DOHH2 (cell line): ENCODE results near the gene PM20D1.

Source experiments
- H3F3A ChIP-seq: fragments of 200-600 bp; sonication (generic), shearing (Covaris generic); 2 replicates; pipeline ENCODE4 v1.6.0; 2016; ENCODE audit warnings: antibody characterized with exemption, mild to moderate bottlenecking; ENCODE audit not compliant: control insufficient read depth, insufficient read depth
- H3K27ac ChIP-seq: fragments of 200-600 bp; sonication (generic); 2 replicates; pipeline ENCODE4 v1.5.1; 2014; ENCODE audit warnings: low read depth, mild to moderate bottlenecking, low read length, moderate library complexity
- H3K27me3 ChIP-seq: fragments of 200-600 bp; sonication (generic); 2 replicates; pipeline ENCODE4 v1.6.1; 2014; ENCODE audit warnings: mild to moderate bottlenecking, low read length, mixed read lengths; ENCODE audit not compliant: control insufficient read depth
- H3K36me3 ChIP-seq: fragments of 200-600 bp; sonication (generic); 2 replicates; pipeline ENCODE4 v1.6.1; 2014; ENCODE audit warnings: mild to moderate bottlenecking, low read length, moderate library complexity, mixed read lengths; ENCODE audit not compliant: control insufficient read depth
- H3K4me1 ChIP-seq: fragments of 200-600 bp; sonication (generic); 2 replicates; pipeline ENCODE4 v1.6.1; 2014; ENCODE audit warnings: mild to moderate bottlenecking, low read length, mixed read lengths; ENCODE audit not compliant: control insufficient read depth
- H3K4me2 ChIP-seq: fragments of 200-600 bp; sonication (generic); 2 replicates; pipeline ENCODE4 v1.6.0; 2014; ENCODE audit warnings: mild to moderate bottlenecking, low read length, moderate library complexity
- H3K4me3 ChIP-seq: fragments of 200-600 bp; sonication (generic); 2 replicates; pipeline ENCODE4 v1.5.1; 2014; ENCODE audit warnings: mild to moderate bottlenecking, low read length, mixed read lengths
- H3K79me2 ChIP-seq: fragments of 200-600 bp; sonication (generic); 2 replicates; pipeline ENCODE4 v1.6.1; 2014; ENCODE audit warnings: mild to moderate bottlenecking, low read length, mixed read lengths; ENCODE audit not compliant: control insufficient read depth
- H3K9me2 ChIP-seq: fragments of 200-600 bp; sonication (generic); replicated peaks from 2 replicates; pipeline ENCODE4 v1.6.1; 2014; ENCODE audit warnings: mild to moderate bottlenecking, low read length, mixed read lengths; ENCODE audit not compliant: control insufficient read depth
- H3K9me3 ChIP-seq: fragments of 200-600 bp; sonication (generic); 2 replicates; pipeline ENCODE4 v1.6.1; 2014; ENCODE audit warnings: antibody characterized with exemption, low read length, mixed read lengths; ENCODE audit not compliant: control insufficient read depth, insufficient read depth
- H4K20me1 ChIP-seq: fragments of 200-600 bp; sonication (generic); 2 replicates; pipeline ENCODE4 v1.6.0; 2014; ENCODE audit warnings: low read depth, mild to moderate bottlenecking, antibody characterized with exemption, low read length, moderate library complexity; ENCODE audit not compliant: control insufficient read depth, insufficient read depth
- EZH2phosphoT487 ChIP-seq: fragments of 200-600 bp; sonication (generic); IDR thresholded peaks from 2 replicates; pipeline ENCODE4 v1.6.1; 2017; ENCODE audit warnings: borderline replicate concordance, mild to moderate bottlenecking, antibody characterized with exemption, low read length, moderate library complexity, mixed read lengths
- TF ChIP-seq, protein P1 (sequence below): fragments of 200-600 bp; sonication (generic); IDR thresholded peaks from one replicate; pipeline ENCODE4 v1.5.1; 2014; ENCODE audit warnings: antibody characterized with exemption, mild to moderate bottlenecking, low read depth, low read length; ENCODE audit not compliant: poor library complexity, severe bottlenecking

PM20D1 gene

DNA sequence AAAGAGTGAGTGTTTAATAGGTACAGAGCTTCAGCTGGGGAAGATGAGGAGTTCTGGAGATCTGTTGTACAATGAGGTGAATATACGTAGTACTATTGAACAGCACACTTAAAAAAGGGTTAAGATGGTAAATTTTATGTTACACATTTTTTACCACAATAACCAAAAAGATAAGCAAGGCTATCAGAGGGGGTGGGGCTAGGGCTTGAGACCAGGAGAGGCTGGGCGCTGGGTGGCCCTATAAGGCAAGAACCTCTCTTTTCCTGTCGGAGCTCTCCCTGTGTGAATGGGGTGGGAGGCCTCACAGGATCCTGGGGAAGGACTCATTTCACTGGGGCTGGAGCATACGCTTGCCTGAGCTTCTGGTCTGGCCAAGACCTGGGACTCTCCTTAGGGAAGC lies 45.9 kb downstream of the PM20D1 start:
- no peaks in the 10 kb centered on the region for H3K27me3 ChIP-seq
- no peaks in the 10 kb centered on the region for H3K9me2 ChIP-seq
- no peaks in the 10 kb centered on the region; the same call in 1 of the 2 replicates for H4K20me1 ChIP-seq
- peaks cover 21% of the 10 kb centered on the region for H3K4me1 ChIP-seq
- H3K79me2 ChIP-seq = peaks cover 59% of the 10 kb centered on the region
- no peak for TF ChIP-seq EZH2phosphoT487
- TF ChIP-seq, protein P1, sequence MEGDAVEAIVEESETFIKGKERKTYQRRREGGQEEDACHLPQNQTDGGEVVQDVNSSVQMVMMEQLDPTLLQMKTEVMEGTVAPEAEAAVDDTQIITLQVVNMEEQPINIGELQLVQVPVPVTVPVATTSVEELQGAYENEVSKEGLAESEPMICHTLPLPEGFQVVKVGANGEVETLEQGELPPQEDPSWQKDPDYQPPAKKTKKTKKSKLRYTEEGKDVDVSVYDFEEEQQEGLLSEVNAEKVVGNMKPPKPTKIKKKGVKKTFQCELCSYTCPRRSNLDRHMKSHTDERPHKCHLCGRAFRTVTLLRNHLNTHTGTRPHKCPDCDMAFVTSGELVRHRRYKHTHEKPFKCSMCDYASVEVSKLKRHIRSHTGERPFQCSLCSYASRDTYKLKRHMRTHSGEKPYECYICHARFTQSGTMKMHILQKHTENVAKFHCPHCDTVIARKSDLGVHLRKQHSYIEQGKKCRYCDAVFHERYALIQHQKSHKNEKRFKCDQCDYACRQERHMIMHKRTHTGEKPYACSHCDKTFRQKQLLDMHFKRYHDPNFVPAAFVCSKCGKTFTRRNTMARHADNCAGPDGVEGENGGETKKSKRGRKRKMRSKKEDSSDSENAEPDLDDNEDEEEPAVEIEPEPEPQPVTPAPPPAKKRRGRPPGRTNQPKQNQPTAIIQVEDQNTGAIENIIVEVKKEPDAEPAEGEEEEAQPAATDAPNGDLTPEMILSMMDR = no peak
- H3K4me2 ChIP-seq = no peak overlapping the region
- no peak overlapping the region for H3K4me3 ChIP-seq
- no peaks in the 10 kb centered on the region for H3K9me3 ChIP-seq
- peaks cover 51% of the 10 kb centered on the region for H3K36me3 ChIP-seq
- no peaks in the 10 kb centered on the region; the same call in 1 of the 2 replicates for H3F3A ChIP-seq
- no peak overlapping the region for H3K27ac ChIP-seq

DNA sequence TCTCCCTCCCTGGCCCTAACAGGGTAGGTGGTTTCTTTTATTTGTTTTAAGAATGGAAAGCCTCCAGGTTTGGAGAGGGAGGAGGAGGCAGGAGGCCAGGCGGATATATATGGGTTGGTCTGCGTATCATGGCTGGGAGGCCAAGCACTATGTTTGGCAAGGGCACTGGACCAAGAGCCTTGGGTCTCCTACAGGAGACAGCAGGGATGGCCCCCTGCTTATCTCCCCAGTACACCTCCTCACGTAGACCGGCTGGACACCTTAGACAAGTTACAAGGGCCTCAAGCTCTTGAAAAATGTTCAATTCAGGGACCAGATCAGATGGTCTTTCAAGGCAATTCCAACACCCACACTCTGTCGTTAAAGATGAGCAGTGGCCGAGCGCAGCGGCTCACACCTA lies 47.9 kb downstream of the PM20D1 start:
- H3K36me3 ChIP-seq = peaks cover 57% of the 10 kb centered on the region
- TF ChIP-seq EZH2phosphoT487 = no peak
- TF ChIP-seq, protein P1 = no peak
- H3K27me3 ChIP-seq = no peaks in the 10 kb centered on the region
- no peak overlapping the region for H3K4me3 ChIP-seq
- H4K20me1 ChIP-seq = no peaks in the 10 kb centered on the region; the same call in 1 of the 2 replicates
- no peaks in the 10 kb centered on the region; the same call in 1 of the 2 replicates for H3F3A ChIP-seq
- H3K79me2 ChIP-seq = peaks cover 44% of the 10 kb centered on the region
- H3K4me2 ChIP-seq = no peak overlapping the region
- H3K4me1 ChIP-seq = peaks cover 14% of the 10 kb centered on the region
- H3K27ac ChIP-seq = no peak overlapping the region
- H3K9me3 ChIP-seq = no peaks in the 10 kb centered on the region
- H3K9me2 ChIP-seq = no peaks in the 10 kb centered on the region

DNA sequence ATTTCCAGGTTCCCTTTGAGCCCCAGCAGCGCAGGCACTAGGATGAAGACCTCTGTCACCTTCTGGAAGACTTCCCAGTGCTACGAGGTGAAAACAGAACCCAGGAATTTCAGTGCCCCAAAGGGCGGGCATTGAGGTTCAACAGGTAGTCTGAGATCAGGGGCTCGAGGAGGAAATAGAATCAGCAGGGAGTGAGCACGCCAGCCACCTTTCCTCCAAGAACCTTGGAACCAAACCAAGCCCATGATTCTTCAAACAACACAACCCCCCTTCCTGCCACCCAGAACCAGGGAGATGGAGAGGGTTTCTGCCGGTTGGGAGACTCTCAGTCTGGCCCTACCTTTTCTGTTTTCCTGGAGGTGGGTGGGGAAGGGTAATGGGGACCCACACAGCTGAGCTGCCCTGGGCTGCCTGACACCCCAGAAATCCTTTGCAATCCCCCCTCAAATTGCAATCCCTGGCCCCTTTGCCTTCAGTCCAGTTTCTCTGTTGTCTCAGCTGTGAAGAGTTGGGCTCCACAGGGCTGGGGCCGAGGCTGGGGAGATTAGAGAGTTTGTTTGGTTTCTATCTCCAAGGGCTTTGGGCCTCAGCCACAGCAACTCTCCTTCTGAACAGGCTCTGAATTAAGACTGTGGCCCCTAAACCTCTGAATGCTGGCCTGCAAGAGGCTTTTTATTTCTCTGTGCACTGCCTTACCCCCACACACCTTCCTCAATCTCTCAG lies 48.8 kb downstream of the PM20D1 start:
- TF ChIP-seq, protein P1 = no peak
- TF ChIP-seq EZH2phosphoT487 = no peak
- H3K9me3 ChIP-seq = no peaks in the 10 kb centered on the region
- H3K27ac ChIP-seq = no peak overlapping the region
- no peak overlapping the region for H3K4me3 ChIP-seq
- H3K4me2 ChIP-seq = no peak overlapping the region
- no peaks in the 10 kb centered on the region for H3K9me2 ChIP-seq
- H3K4me1 ChIP-seq = peaks cover 11% of the 10 kb centered on the region
- H3K27me3 ChIP-seq = no peaks in the 10 kb centered on the region
- peaks cover 37% of the 10 kb centered on the region for H3K79me2 ChIP-seq
- peaks cover 64% of the 10 kb centered on the region for H3K36me3 ChIP-seq
- H3F3A ChIP-seq = no peaks in the 10 kb centered on the region; the same call in 1 of the 2 replicates
- no peaks in the 10 kb centered on the region; the same call in 1 of the 2 replicates for H4K20me1 ChIP-seq
